Mucosa of rectum (tissue), 2 donors: ENCODE measurements around the gene SH3BP4.
"Not testable (repeated sequence)": the region's sequence is repeated elsewhere in the genome, so short reads cannot be mapped to it uniquely, and the experiment has no call there.

ENCODE experiments used
- H3K27ac ChIP-seq, 2 donors: one replicate each; pipeline ENCODE4 v1.7.0; 2013; ENCODE audit warnings: inconsistent platforms in 2 of 2, low read depth in 2 of 2, low read length in 2 of 2
- H3K27me3 ChIP-seq, 2 donors: one replicate each; pipeline ENCODE4 v1.7.0; 2013; ENCODE audit warnings: low read length in 2 of 2; ENCODE audit not compliant: control insufficient read depth in 2 of 2, insufficient read depth in 2 of 2
- H3K36me3 ChIP-seq, 2 donors: one replicate each; pipeline ENCODE4 v1.7.0; 2013; ENCODE audit warnings: low read length in 2 of 2; ENCODE audit not compliant: control insufficient read depth in 2 of 2, insufficient read depth in 2 of 2
- H3K4me1 ChIP-seq, 2 donors: one replicate each; pipeline ENCODE4 v1.7.0; 2013; ENCODE audit warnings: low read length in 2 of 2, mild to moderate bottlenecking in 1 of 2; ENCODE audit not compliant: control insufficient read depth in 2 of 2, insufficient read depth in 2 of 2
- H3K4me3 ChIP-seq, 2 donors: one replicate each; pipeline ENCODE4 v1.7.0; 2013; ENCODE audit warnings: low read length in 2 of 2
- H3K9ac ChIP-seq, 2 donors: one replicate each; pipeline ENCODE4 v1.7.0; 2013; ENCODE audit warnings: low read length in 2 of 2, low read depth in 1 of 2, mild to moderate bottlenecking in 1 of 2
- H3K9me3 ChIP-seq, 2 donors: one replicate each; pipeline ENCODE4 v1.7.0; 2013; ENCODE audit warnings: low read length in 2 of 2; ENCODE audit not compliant: control insufficient read depth in 2 of 2
- donor health status: healthy.
- donor health status: Normal muscosa, but diverticular disease.

SH3BP4 gene

GRCh38 chr2:235011929-235012631 is 60.3 kb downstream of the SH3BP4 start:
- peaks cover 0 to 4% of the 10 kb centered on the region in 2 donors for H3K9me3 ChIP-seq
- no peak overlapping the region for H3K9ac ChIP-seq
- no peaks in the 10 kb centered on the region for H3K27me3 ChIP-seq
- H3K27ac ChIP-seq, result no peak overlapping the region
- H3K4me1 ChIP-seq, result peaks cover 26 to 37% of the 10 kb centered on the region in 2 donors
- H3K36me3 ChIP-seq, result peaks cover 0 to 6% of the 10 kb centered on the region in 2 donors
- H3K4me3 ChIP-seq, result no peak overlapping the region

- no peak overlapping the region for H3K27ac ChIP-seq
- no peak overlapping the region for H3K9ac ChIP-seq
- H3K4me3 ChIP-seq, result no peak overlapping the region
- peaks cover 0 to 5% of the 10 kb centered on the region in 2 donors for H3K36me3 ChIP-seq
- peaks cover 0 to 4% of the 10 kb centered on the region in 2 donors for H3K9me3 ChIP-seq
- H3K4me1 ChIP-seq, result no peaks in the 10 kb centered on the region
- H3K27me3 ChIP-seq, result no peaks in the 10 kb centered on the region
Measured at GRCh38 chr2:235017441-235017840, 65.6 kb downstream of the SH3BP4 start.

DNA sequence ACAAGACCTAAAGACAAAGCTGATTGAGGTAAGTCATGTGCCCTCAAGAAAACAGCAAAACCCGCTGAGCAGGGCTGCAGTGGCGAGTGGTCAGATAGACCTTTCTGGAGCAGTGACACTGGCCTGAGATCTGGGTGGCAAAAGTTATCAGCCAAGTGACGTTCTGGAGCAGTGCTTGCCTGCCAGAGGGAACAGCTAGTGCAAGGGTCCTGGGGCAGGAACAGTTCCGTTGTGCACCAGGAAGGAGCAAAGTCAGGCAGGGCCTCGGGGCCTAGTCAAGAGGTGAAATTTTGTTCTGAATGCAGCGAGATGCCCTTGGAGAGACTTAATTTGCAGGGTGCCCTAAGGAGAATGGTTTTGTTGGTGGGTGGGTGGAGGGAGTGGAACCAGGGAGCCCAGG is 67.0 kb downstream of the SH3BP4 start:
- H3K27me3 ChIP-seq, result no peaks in the 10 kb centered on the region
- H3K9me3 ChIP-seq, result peaks cover 0 to 4% of the 10 kb centered on the region in 2 donors
- H3K36me3 ChIP-seq, result peaks cover 0 to 4% of the 10 kb centered on the region in 2 donors
- H3K9ac ChIP-seq, result no peak overlapping the region
- H3K4me1 ChIP-seq, result no peaks in the 10 kb centered on the region
- H3K4me3 ChIP-seq, result no peak overlapping the region
- H3K27ac ChIP-seq, result no peak overlapping the region

GRCh38 chr2:235020141-235020540 is 68.3 kb downstream of the SH3BP4 start:
- not testable (repeated sequence) for H3K4me1 ChIP-seq, H3K36me3 ChIP-seq, H3K9me3 ChIP-seq, H3K27me3 ChIP-seq, H3K27ac ChIP-seq, H3K4me3 ChIP-seq, H3K9ac ChIP-seq

GRCh38 chr2:235021752-235022151 is 69.9 kb downstream of the SH3BP4 start:
- Histone ChIP-seq H3K36me3 (no peaks in the 10 kb centered on the region), H3K4me3 (no peak overlapping the region), H3K9me3 (no peaks in the 10 kb centered on the region), H3K27me3 (no peaks in the 10 kb centered on the region), H3K9ac (no peak overlapping the region), H3K4me1 (peaks cover 4 to 15% of the 10 kb centered on the region in 2 donors), H3K27ac (no peak overlapping the region)

- no peaks in the 10 kb centered on the region for H3K9me3 ChIP-seq
- H3K27me3 ChIP-seq, result no peaks in the 10 kb centered on the region
- H3K36me3 ChIP-seq, result no peaks in the 10 kb centered on the region
- no peak overlapping the region for H3K9ac ChIP-seq
- peaks cover 10 to 23% of the 10 kb centered on the region in 2 donors for H3K4me1 ChIP-seq
- no peak overlapping the region for H3K4me3 ChIP-seq
- H3K27ac ChIP-seq, result no peak overlapping the region
Measured at GRCh38 chr2:235024191-235024860, 72.5 kb downstream of the SH3BP4 start.

DNA sequence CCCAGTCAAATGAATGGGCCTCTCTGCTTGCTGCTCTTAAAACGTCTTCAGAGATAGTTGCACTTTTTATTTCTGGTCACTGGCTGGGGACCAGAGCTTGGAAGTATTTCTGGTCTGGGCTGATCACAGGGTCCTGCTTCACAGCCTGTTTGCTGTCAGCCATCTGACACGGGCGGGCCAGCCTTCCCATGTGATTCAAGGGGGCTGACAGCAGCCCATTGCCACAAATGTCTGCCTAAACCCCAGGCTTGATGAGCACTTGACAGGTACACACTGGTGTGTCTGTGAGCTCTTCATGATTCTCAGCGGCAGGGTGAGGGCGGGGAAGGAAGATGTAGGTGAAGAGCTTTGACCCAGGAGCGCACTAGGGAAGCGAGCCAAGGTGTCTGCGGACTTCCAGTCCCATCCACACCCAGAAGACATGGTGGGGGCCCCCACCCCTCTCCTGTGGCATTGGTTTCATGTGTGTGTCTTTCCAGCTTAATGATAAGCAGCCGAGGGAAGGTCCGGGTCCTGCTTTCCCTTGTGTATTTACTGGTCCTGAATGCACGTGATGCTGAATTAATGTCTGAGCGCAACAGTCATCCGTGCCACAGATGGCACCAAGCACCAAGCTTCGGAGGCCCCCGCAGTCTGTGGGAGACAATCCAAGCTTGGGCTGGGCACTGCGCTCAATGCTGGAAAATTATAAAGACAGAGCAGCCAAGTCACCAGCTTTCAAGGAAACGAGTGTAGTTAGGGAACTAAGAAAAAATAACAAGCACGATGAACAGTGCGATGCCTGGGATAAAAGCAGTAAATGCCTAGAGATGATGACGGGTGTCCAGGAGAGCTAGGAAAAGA is 73.3 kb downstream of the SH3BP4 start:
- Histone ChIP-seq H3K9me3 (no peaks in the 10 kb centered on the region), H3K27ac (no peak overlapping the region), H3K9ac (no peak overlapping the region), H3K27me3 (no peaks in the 10 kb centered on the region), H3K36me3 (no peaks in the 10 kb centered on the region), H3K4me1 (peaks cover 10 to 23% of the 10 kb centered on the region in 2 donors), H3K4me3 (no peak overlapping the region)

DNA sequence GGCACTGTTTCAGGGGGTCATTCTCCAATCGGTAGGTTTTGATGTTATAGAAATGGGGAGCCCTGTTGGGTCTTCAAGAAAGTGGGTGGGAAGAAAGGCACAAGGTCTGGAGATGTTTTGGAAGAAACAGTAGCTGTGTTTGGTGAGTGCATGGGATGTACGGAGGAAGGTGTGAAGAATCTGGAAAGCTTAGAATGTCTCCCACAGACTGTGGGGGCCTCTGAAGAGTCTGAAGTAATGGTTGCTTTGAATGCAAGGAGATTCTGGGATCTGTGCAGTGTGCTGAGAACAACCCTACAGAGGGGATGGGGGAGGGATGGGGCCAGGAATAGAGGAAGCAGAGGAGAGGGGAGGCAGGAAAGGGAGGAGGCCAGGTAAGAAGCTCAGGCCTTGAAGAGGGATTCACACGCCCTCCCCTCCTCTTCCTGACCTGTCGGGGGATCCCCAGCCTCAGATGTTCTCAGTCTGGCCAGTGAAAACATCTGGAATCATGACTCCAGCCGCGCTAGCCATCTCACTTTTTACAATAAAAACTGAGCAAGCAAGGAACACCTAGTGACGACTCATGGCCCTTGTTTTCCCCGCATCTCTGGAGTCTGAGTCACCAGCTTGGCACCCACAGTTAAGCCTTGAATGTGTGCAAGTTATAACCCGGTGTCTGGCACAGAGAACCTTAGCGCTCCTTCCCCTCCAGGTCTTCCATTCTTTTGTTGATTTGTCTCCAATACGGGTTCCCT is 74.2 kb downstream of the SH3BP4 start:
- Histone ChIP-seq H3K4me3 (no peak overlapping the region), H3K9me3 (no peaks in the 10 kb centered on the region), H3K27me3 (no peaks in the 10 kb centered on the region), H3K9ac (no peak overlapping the region), H3K27ac (no peak overlapping the region), H3K36me3 (no peaks in the 10 kb centered on the region), H3K4me1 (peaks cover 10 to 23% of the 10 kb centered on the region in 2 donors)

GRCh38 chr2:235026649-235027557 is 75.1 kb downstream of the SH3BP4 start:
- H3K9me3 ChIP-seq, result no peaks in the 10 kb centered on the region
- peaks cover 10 to 23% of the 10 kb centered on the region in 2 donors for H3K4me1 ChIP-seq
- no peak overlapping the region for H3K4me3 ChIP-seq
- no peaks in the 10 kb centered on the region for H3K36me3 ChIP-seq
- no peaks in the 10 kb centered on the region for H3K27me3 ChIP-seq
- H3K27ac ChIP-seq, result no peak overlapping the region
- no peak overlapping the region for H3K9ac ChIP-seq
